Measurements from ENCODE around the gene CKAP2L.

Gene CKAP2L

DNA sequence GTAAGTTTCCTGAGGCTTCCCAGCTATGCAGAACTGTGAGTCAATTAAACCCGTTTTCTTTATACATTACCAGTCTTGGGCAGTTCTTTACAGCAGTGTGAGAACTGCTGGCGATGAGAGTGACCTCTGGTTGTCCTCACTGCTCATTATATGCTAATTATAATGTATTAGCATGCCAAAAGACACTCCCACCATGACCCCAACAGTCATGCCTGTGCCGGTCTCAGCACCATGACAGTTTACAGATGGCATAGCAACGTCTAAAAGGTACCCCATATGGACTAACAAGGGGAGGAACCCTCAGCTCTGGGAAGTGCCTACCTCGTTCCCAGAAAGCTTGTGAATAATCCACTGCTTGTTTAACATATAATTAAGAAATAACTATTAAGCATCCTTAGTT is 28.0 kb upstream of the CKAP2L start:
- FAIRE-seq (no peak), DNase-seq (ENCODE audit: insufficient read length, low spot score) (no peak)
- TF ChIP-seq POLR2A (IDR thresholded peaks at IDR 0.05; ENCODE audit: low read depth, low read length): no peak
- no peak for TF ChIP-seq SPI1 (IDR thresholded peaks at IDR 0.05; ENCODE audit: low read depth, low read length)
- TF ChIP-seq POLR2AphosphoS5 (IDR thresholded peaks at IDR 0.05; ENCODE audit: low read depth, low read length): no peak
- no peak for TF ChIP-seq POU2F2 (IDR thresholded peaks at IDR 0.05; ENCODE audit: low read depth, low read length)
- TF ChIP-seq PAX5 (IDR thresholded peaks at IDR 0.05; ENCODE audit: insufficient read depth, low read length, severe bottlenecking): no peak
- TF ChIP-seq TAF1 (IDR thresholded peaks at IDR 0.05; ENCODE audit: low read depth, low read length): no peak

DNA sequence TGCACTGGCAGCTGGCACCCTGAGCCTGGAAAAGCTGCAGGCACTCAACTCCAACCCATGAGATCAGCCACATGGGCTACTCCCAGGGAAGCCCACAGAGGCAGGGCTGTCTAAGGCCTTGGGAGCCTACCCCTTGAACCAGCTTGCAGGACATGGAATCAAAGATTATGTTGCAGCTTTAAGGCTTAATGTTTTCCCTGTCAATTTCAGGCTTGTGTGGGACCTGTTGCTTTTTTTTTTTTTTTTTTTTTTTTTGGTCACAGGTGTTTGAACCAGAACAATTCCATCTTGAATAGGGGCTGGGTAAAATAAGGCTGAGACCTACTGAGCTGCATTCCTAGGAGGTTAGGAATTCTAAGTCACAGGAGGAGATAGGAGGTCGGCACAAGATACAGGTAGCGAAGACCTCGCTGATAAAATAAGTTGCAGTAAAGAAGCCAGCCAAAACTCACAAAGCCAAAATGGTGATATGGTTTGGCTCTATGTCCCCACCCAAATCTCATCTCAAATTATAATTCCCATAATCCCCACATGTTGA is 27.4 kb upstream of the CKAP2L start:
- FAIRE-seq (no peak), DNase-seq (ENCODE audit: insufficient read length, low spot score) (no peak)
- TF ChIP-seq POLR2AphosphoS5 (IDR thresholded peaks at IDR 0.05; ENCODE audit: low read depth, low read length): no peak
- TF ChIP-seq POU2F2 (IDR thresholded peaks at IDR 0.05; ENCODE audit: low read depth, low read length): no peak
- no peak for TF ChIP-seq TAF1 (IDR thresholded peaks at IDR 0.05; ENCODE audit: low read depth, low read length)
- TF ChIP-seq PAX5 (IDR thresholded peaks at IDR 0.05; ENCODE audit: insufficient read depth, low read length, severe bottlenecking): no peak
- no peak for TF ChIP-seq SPI1 (IDR thresholded peaks at IDR 0.05; ENCODE audit: low read depth, low read length)
- no peak for TF ChIP-seq POLR2A (IDR thresholded peaks at IDR 0.05; ENCODE audit: low read depth, low read length)

DNA sequence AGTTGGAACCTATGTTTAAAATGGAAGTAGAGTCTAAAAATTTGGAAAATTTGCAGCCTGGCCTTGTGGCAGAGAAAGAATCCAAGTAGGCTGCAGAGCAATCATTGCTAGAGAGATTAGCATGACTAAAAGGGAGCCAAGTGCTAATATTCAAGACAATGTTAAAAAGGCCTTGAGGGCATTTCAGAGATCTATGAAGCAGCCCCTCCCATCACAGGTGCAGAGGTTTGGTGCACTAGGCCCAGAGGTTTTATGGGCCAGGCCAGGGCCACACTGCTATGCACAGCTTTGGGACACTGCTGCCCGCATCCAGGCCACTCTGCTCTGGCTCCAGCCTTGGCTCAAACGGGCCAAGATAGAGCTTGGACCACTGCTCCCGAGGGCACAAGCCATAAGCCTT is 26.6 kb upstream of the CKAP2L start:
- FAIRE-seq: no peak
- DNase-seq (ENCODE audit: insufficient read length, low spot score): no peak
- TF ChIP-seq TAF1 (IDR thresholded peaks at IDR 0.05; ENCODE audit: low read depth, low read length): no peak
- no peak for TF ChIP-seq POU2F2 (IDR thresholded peaks at IDR 0.05; ENCODE audit: low read depth, low read length)
- TF ChIP-seq POLR2A (IDR thresholded peaks at IDR 0.05; ENCODE audit: low read depth, low read length): no peak
- no peak for TF ChIP-seq POLR2AphosphoS5 (IDR thresholded peaks at IDR 0.05; ENCODE audit: low read depth, low read length)
- no peak for TF ChIP-seq PAX5 (IDR thresholded peaks at IDR 0.05; ENCODE audit: insufficient read depth, low read length, severe bottlenecking)

DNA sequence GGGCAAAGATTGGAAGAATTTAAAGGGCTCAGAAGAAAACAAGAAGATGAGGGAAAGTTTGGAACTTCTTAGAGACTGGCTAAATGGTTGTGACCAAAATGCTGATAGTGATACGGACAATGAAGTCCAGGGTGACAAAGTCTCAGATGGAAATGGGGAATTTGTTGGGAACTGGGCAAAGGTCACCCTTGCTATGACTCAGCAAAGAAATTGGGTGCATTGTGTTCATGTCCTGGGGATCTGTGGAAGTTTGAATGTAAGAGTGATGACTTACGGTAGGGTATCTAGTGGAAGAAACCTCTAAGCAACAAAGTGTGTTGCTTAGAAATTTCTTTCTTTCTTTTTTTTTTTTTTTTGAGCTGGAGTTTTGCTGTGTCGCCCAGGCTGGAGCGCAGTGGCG is 25.9 kb upstream of the CKAP2L start:
- DNase-seq (ENCODE audit: insufficient read length, low spot score) (no peak), FAIRE-seq (no peak)
- TF ChIP-seq POU2F2 (IDR thresholded peaks at IDR 0.05; ENCODE audit: low read depth, low read length) (no peak), PAX5 (IDR thresholded peaks at IDR 0.05; ENCODE audit: insufficient read depth, low read length, severe bottlenecking) (no peak), POLR2AphosphoS5 (IDR thresholded peaks at IDR 0.05; ENCODE audit: low read depth, low read length) (no peak), TAF1 (IDR thresholded peaks at IDR 0.05; ENCODE audit: low read depth, low read length) (no peak), SPI1 (IDR thresholded peaks at IDR 0.05; ENCODE audit: low read depth, low read length) (no peak), POLR2A (IDR thresholded peaks at IDR 0.05; ENCODE audit: low read depth, low read length) (no peak)

DNA sequence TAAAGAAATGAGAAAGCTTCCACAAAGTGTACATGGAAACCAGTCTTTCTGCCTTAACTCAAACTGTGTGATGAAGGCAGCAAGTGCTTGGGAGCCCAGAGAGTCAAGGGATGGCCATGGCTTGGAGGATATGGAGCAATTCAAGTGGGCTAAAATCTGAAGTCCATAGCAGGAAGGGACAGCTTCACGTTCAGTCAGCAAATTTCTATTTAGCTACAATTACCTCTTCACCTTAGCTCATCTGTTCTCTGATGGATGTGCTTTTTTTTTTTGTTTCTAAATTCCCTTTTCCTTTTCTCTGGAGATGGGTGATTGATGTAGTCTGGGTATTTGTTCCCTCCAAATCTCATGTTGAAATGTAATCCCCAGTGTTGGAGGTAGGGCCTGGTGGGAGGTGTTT is 24.8 kb upstream of the CKAP2L start:
- FAIRE-seq: no peak
- no peak for TF ChIP-seq PAX5 (IDR thresholded peaks at IDR 0.05; ENCODE audit: insufficient read depth, low read length, severe bottlenecking)
- TF ChIP-seq POLR2A (IDR thresholded peaks at IDR 0.05; ENCODE audit: low read depth, low read length): no peak
- TF ChIP-seq SPI1 (IDR thresholded peaks at IDR 0.05; ENCODE audit: low read depth, low read length): no peak
- no peak for TF ChIP-seq POU2F2 (IDR thresholded peaks at IDR 0.05; ENCODE audit: low read depth, low read length)
- no peak for TF ChIP-seq TAF1 (IDR thresholded peaks at IDR 0.05; ENCODE audit: low read depth, low read length)
- TF ChIP-seq POLR2AphosphoS5 (IDR thresholded peaks at IDR 0.05; ENCODE audit: low read depth, low read length): no peak

DNA sequence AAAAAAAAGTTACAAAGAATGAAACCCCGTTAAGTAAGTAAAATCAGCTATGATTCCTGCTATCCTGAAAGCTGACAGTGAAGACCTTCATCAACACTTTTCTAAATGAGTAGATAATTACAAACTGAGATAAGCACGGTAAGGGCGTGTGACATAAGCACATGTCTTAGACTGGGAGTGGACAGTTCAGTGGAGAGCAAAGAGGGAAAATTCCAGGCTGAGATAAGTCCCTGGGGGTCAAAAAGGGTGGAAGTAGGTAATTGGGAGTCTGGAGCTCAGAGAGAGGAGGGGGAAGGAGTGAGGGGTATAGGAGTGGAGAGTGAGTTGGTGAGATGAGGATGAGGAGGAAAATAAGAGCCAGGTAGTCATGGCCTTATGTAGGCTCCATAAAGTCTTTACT is 24.2 kb upstream of the CKAP2L start:
- TF ChIP-seq TAF1 (IDR thresholded peaks at IDR 0.05; ENCODE audit: low read depth, low read length) (no peak), SPI1 (IDR thresholded peaks at IDR 0.05; ENCODE audit: low read depth, low read length) (no peak), POU2F2 (IDR thresholded peaks at IDR 0.05; ENCODE audit: low read depth, low read length) (no peak), POLR2A (IDR thresholded peaks at IDR 0.05; ENCODE audit: low read depth, low read length) (no peak), PAX5 (IDR thresholded peaks at IDR 0.05; ENCODE audit: insufficient read depth, low read length, severe bottlenecking) (no peak), POLR2AphosphoS5 (IDR thresholded peaks at IDR 0.05; ENCODE audit: low read depth, low read length) (no peak)
- no peak for FAIRE-seq
- no peak for DNase-seq (ENCODE audit: insufficient read length, low spot score)

More for the DNA sequence above, 24.8 kb upstream of the CKAP2L start:
- no peak for DNase-seq (ENCODE audit: insufficient read length, low spot score)

DNA sequence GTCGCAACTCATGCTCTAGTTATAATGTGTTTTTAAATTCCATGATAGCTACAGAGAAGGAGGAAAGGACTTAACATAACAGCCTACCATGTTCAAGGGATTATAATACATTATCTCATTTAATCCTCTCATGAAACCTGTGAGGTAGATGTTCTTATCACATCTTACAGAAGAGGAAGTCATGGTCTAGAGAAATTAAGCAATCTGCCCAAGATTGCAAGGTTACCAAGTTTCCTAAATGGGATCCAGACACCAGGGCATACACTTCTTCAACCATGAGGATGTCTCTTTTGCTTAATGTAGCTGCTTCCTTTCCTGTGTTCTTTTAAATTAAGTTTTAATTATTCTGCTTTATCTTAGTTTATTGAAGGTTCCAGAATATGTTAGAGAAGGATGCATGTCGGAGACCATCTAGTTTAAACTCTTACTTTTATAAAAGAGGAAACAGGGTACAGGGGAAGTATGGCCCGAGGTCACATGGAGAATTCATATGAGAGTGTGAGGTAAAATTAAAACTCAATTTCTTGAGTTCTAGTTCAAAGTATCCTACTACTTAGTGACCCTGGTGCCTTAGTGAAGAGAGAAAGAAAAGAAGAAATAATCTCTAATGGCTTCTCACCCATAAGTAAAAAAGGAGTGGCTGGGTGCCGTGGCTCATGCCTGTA is 23.5 kb upstream of the CKAP2L start:
- FAIRE-seq (no peak), DNase-seq (ENCODE audit: insufficient read length, low spot score) (no peak)
- TF ChIP-seq PAX5 (IDR thresholded peaks at IDR 0.05; ENCODE audit: insufficient read depth, low read length, severe bottlenecking) (no peak), POU2F2 (IDR thresholded peaks at IDR 0.05; ENCODE audit: low read depth, low read length) (no peak), TAF1 (IDR thresholded peaks at IDR 0.05; ENCODE audit: low read depth, low read length) (no peak), POLR2A (IDR thresholded peaks at IDR 0.05; ENCODE audit: low read depth, low read length) (no peak), SPI1 (IDR thresholded peaks at IDR 0.05; ENCODE audit: low read depth, low read length) (no peak), POLR2AphosphoS5 (IDR thresholded peaks at IDR 0.05; ENCODE audit: low read depth, low read length) (no peak)

DNA sequence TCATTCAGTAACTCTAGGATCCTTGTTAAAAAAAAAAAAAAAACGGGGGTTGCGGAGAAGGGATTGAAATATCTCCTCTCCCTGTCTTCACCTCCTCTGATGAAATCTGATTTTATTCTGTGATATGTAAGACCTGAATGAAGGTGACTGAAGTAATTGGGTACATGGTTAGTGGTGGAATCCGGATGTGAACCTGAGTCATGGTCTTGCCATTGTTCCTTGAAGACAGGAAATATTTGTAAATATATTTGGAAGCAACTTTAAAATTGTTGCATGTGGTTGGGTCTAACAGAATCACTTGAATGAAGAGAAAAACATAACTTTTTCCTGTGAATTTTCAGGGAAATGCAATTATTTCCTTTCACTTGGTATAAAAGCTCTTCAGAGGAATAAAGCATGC is 22.9 kb upstream of the CKAP2L start:
- no peak for DNase-seq (ENCODE audit: insufficient read length, low spot score)
- TF ChIP-seq PAX5 (IDR thresholded peaks at IDR 0.05; ENCODE audit: insufficient read depth, low read length, severe bottlenecking) (no peak), POLR2AphosphoS5 (IDR thresholded peaks at IDR 0.05; ENCODE audit: low read depth, low read length) (no peak), POLR2A (IDR thresholded peaks at IDR 0.05; ENCODE audit: low read depth, low read length) (no peak), POU2F2 (IDR thresholded peaks at IDR 0.05; ENCODE audit: low read depth, low read length) (no peak), TAF1 (IDR thresholded peaks at IDR 0.05; ENCODE audit: low read depth, low read length) (no peak), SPI1 (IDR thresholded peaks at IDR 0.05; ENCODE audit: low read depth, low read length) (no peak)
- no peak for FAIRE-seq

DNA sequence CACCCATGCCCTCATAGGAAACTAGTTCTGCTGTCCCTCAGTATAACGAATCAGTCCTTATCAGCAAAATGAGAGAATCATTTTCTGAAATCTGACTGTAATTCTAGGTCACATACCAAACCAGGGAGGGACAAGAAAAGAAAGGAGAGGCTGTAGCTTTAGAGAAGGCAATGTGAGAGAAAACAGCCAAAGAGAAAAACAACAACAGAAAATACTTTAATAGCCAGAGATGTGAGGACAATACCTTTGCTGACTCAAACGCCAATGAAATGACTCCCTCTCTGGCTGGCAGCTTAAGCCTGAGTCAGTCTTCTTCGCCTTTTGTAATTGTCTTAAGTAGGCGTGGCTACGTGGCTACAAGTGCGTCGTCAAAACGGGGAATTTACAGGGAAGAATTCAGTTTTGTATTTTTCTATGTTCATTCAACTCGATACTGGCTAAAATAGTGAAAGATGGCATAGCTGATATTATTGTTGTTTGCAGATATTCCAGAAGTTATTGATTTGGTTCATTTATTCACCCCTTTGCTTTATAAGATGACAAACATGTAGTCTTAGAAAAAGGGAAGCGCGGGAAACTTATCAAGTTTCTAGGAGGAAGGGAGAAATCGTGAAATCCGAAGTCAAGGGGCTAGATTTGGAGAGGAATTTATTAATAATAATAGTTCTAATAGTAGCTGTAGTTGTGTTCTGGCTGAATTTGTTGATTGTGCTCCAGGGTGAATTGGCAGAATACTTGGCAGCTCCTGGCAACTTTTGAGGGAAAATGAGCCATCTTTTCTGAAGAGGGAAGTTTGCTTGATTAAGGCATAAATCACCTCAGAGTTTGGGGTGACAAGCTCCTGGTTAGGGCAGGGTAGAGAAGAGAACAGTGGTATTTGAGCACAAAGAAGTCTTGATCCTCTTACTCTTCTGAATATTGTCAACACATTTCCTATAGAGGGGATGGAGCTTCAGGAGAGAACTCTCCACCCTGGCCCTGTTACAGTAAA is 20.1 kb upstream of the CKAP2L start, which contains the start of gene IL1A:
Gene IL1A (minus strand): TSS at position 295 of the 991 bp plus-strand sequence. CDS start 723 bp downstream, outside the sequence.
- TF ChIP-seq POLR2A (IDR thresholded peaks at IDR 0.05; ENCODE audit: low read depth, low read length) (no peak), POU2F2 (IDR thresholded peaks at IDR 0.05; ENCODE audit: low read depth, low read length) (no peak), TAF1 (IDR thresholded peaks at IDR 0.05; ENCODE audit: low read depth, low read length) (no peak), POLR2AphosphoS5 (IDR thresholded peaks at IDR 0.05; ENCODE audit: low read depth, low read length) (no peak), SPI1 (IDR thresholded peaks at IDR 0.05; ENCODE audit: low read depth, low read length) (no peak), PAX5 (IDR thresholded peaks at IDR 0.05; ENCODE audit: insufficient read depth, low read length, severe bottlenecking) (no peak)
- no peak for DNase-seq (ENCODE audit: insufficient read length, low spot score)
- FAIRE-seq: no peak
